Effector memory CD4-positive, alpha-beta T cell (primary cell): ENCODE results near the gene TRPV2.

Experiments used
- DNase-seq, 3 donors: peaks; one replicate each; pipeline ENCODE4 v3.0.0-alpha.2; 2020
- H3K27ac ChIP-seq: 2 replicates; pipeline ENCODE4 v1.7.0; 2013; ENCODE audit warnings: mild to moderate bottlenecking, low read length, moderate library complexity; ENCODE audit not compliant: insufficient read depth, poor library complexity, severe bottlenecking
- H3K27me3 ChIP-seq: replicated peaks from 2 replicates; pipeline ENCODE4 v1.7.0; 2013; ENCODE audit warnings: mild to moderate bottlenecking, low read length; ENCODE audit not compliant: insufficient read depth, control insufficient read depth, poor library complexity, severe bottlenecking
- H3K36me3 ChIP-seq: 2 replicates; pipeline ENCODE4 v1.7.0; 2013; ENCODE audit warnings: mild to moderate bottlenecking, low read length, moderate library complexity; ENCODE audit not compliant: control insufficient read depth, insufficient read depth
- H3K4me1 ChIP-seq: 2 replicates; pipeline ENCODE4 v1.7.0; 2013; ENCODE audit warnings: low read length, mild to moderate bottlenecking; ENCODE audit not compliant: control insufficient read depth, insufficient read depth, poor library complexity, severe bottlenecking
- H3K4me3 ChIP-seq: 2 replicates; pipeline ENCODE4 v1.7.0; 2013; ENCODE audit warnings: low read length, low read depth, mild to moderate bottlenecking; ENCODE audit not compliant: insufficient read depth, poor library complexity, severe bottlenecking
- H3K9me3 ChIP-seq: 2 replicates; pipeline ENCODE4 v1.7.0; 2013; ENCODE audit warnings: mild to moderate bottlenecking, low read length, moderate library complexity; ENCODE audit not compliant: control insufficient read depth

TRPV2 gene

DNA sequence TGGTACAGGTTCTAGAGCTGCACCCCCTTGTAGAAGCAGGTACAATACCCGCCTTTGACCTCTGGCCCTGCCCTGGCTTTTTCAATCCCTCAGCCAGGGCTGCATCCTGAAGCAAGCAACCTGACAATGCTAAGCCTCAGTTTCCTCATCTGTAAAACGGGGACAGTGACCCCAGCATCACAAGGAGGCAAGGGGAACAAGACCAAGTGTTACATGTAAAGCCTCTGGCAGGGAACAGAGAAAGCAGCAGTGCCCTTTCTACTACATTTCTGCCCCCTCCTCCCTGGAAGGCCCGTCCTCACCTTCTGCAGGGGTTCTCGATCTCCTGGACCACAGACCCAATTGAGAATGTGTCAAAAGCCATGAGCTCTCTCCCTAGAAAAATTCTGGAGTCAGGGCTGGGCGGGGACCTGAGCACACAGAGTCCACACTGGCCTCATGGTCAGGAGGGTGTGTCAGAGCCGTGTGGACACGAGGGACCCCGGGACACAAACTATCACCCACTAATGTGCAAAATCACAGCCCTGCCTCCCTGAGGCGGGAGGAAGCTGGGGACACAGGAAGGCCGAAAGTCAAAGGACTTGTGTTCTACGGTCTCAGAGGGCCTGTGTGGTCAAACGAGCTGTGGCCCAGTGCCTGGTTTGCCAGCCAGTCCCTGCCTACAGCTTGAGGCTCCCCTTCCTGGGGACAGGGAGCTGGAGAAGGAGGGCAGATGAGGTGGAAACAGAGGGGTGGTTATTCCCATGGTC lies 49.1 kb downstream of the TRPV2 start:
- Histone ChIP-seq H3K27me3 (no peaks in the 10 kb centered on the region), H3K27ac (no peak overlapping the region), H3K4me3 (no peak overlapping the region), H3K9me3 (no peaks in the 10 kb centered on the region), H3K4me1 (no peaks in the 10 kb centered on the region), H3K36me3 (no peaks in the 10 kb centered on the region)
- no peak for DNase-seq

DNA sequence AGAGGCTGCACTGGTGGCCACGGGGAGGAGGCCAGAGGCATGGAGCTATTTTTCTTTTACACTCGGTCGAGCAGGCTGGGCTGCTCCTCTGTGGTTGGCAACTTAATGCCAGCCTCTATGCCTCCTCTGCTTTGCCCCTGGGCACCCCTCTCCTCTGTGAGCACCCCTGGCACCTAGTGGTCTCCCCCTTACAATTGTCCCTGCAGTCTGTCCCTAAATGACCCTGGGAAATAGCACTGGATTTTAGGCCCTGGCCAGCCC lies 49.6 kb downstream of the TRPV2 start:
- DNase-seq, result no peak
- Histone ChIP-seq H3K27me3 (no peaks in the 10 kb centered on the region), H3K36me3 (no peaks in the 10 kb centered on the region), H3K9me3 (no peaks in the 10 kb centered on the region), H3K4me1 (no peaks in the 10 kb centered on the region), H3K27ac (no peak overlapping the region), H3K4me3 (no peak overlapping the region)

DNA sequence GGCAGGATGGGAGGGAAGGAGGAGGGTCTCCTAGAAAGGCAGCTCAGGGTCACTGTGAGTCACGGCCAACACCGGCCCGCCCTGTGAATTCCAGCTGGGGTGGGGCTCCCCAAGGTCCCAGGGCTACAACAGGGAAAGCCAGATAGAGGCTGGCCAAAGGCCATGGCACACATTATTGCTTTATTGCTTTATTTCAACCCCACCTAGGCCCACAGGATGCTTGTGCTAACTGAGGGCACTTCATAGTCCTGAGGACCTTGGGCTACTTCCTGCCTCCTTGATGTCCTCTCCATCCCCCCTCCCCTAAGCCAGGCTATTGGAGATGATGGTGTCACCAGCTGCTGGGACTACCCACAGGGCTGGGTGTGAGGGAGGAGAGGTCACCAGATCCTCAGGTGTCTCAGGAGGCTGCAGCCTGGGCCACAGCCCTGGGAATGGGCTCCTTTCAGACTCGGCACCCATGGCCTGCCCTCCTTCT lies 50.5 kb downstream of the TRPV2 start:
- no peaks in the 10 kb centered on the region for H3K9me3 ChIP-seq
- no peak overlapping the region for H3K4me3 ChIP-seq
- H3K4me1 ChIP-seq, result no peaks in the 10 kb centered on the region
- no peak overlapping the region for H3K27ac ChIP-seq
- H3K36me3 ChIP-seq, result no peaks in the 10 kb centered on the region
- no peak for DNase-seq
- no peaks in the 10 kb centered on the region for H3K27me3 ChIP-seq

DNA sequence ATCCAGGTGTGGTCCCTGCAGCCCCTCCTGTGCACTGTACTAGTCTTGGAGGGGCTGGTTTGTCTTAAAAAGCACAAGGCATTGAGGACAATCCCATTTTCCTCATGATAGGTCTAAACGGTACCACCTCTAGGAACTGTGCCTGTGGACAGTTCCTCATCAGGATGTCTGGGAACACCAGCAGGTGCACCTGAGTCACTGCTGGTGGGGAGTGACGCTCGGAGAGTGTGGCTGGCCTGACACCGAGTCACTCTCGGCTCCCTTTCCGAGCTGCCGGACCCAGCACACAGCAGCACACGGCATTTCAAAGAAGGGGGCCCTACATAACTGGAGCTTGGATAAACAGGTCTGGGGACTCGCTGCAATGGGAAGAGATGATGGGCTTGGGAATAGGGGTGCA lies 51.0 kb downstream of the TRPV2 start:
- no peak overlapping the region for H3K27ac ChIP-seq
- DNase-seq, result no peak
- H3K27me3 ChIP-seq, result no peaks in the 10 kb centered on the region
- H3K4me3 ChIP-seq, result no peak overlapping the region
- H3K36me3 ChIP-seq, result no peaks in the 10 kb centered on the region
- H3K4me1 ChIP-seq, result no peaks in the 10 kb centered on the region
- no peaks in the 10 kb centered on the region for H3K9me3 ChIP-seq

DNA sequence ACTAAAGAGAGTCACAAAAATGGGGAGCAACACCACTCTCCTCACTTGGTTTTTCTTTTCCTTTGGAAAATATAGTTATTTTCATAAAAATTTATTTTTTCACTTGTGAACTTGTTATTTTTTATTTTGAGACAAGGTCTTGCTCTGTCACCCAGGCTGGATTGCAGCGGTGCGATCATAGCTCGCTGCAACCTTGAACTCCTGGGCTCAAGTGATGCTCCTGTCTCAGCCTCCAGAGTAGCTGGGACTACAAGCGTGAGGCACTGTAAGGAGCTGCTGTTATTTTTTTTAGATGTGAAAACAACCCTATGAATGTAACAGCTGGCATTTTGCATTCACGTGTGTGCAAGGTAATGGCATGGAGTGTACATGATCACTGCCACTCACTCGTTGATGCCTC lies 51.7 kb downstream of the TRPV2 start:
- Histone ChIP-seq H3K9me3 (no peaks in the 10 kb centered on the region), H3K4me3 (no peak overlapping the region), H3K27me3 (no peaks in the 10 kb centered on the region), H3K4me1 (no peaks in the 10 kb centered on the region), H3K27ac (no peak overlapping the region), H3K36me3 (no peaks in the 10 kb centered on the region)
- DNase-seq, result no peak

DNA sequence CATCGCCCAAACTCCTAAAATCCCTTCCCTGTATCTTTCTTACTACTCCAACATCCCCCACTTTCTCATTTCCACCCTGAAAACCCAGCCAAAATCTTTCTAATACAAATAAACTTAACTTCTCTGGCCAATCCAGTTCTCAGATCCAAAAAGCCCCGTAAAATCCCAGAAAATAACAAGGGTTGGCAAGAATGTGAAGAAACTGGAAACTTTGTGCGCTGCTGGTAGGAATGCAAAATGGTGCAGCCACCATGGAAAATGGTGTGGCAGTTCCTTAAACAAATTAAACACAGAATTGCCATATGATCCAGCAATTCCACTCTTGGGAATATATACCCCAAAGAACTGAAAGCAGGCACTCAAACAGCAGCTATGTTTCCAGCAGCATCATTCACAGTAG lies 52.5 kb downstream of the TRPV2 start:
- no peaks in the 10 kb centered on the region for H3K36me3 ChIP-seq

DNA sequence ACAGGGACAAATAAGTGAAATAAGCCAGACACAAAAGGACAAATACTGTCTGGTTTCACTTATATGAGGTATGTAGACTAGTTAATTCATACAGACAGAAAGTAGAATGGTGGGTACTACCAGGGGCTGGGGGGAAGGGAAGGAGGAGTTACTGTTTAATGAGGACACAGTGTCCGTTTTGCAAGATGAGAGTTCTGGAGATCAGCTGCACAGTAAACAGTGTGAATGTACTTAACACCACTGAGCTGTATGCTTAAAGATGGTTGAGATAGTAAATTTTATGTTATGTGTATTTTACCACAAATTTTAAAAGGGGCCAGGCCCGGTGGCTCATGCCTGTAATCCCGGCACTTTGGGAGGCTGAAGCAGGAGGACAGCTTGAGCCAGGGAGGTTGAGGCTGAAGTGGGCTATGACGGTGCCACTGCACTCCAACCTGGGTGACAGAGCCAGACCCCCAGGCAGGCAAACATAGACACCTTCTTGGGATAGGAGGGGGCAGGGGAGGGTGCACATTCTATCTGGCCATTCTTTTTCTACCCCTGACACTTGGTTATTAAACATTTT lies 53.1 kb downstream of the TRPV2 start:
- H3K4me3 ChIP-seq, result no peak overlapping the region
- no peaks in the 10 kb centered on the region for H3K27me3 ChIP-seq
- no peaks in the 10 kb centered on the region for H3K4me1 ChIP-seq
- no peak overlapping the region for H3K27ac ChIP-seq
- no peak for DNase-seq
- no peaks in the 10 kb centered on the region for H3K36me3 ChIP-seq
- no peaks in the 10 kb centered on the region for H3K9me3 ChIP-seq

More for the DNA sequence above, 52.5 kb downstream of the TRPV2 start:
- no peak for DNase-seq
- H3K27me3 ChIP-seq, result no peaks in the 10 kb centered on the region
- no peak overlapping the region for H3K4me3 ChIP-seq
- H3K4me1 ChIP-seq, result no peaks in the 10 kb centered on the region
- no peaks in the 10 kb centered on the region for H3K9me3 ChIP-seq
- no peak overlapping the region for H3K27ac ChIP-seq

DNA sequence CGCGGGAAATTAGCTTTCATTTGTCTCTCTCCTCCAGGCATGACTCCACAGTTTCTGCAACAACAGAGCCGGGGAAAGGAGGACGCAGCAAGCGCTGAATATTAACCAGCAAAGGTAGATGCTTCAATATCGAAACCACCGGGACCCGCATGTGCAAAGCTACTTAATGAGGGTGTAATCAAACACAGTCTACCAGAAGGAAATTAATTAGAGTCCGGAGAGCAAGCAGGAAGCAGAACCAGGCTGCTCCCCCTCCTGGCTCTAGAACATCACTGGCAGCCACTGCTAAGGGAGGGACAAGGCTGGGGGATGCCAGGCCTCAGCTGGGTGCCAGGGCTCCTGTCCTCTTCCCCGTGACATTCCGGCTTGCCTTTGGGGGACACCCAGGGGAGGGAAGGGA lies 54.9 kb downstream of the TRPV2 start:
- Histone ChIP-seq H3K27ac (no peak overlapping the region), H3K9me3 (no peaks in the 10 kb centered on the region), H3K36me3 (no peaks in the 10 kb centered on the region), H3K4me1 (no peaks in the 10 kb centered on the region), H3K27me3 (no peaks in the 10 kb centered on the region), H3K4me3 (no peak overlapping the region)
- no peak for DNase-seq

DNA sequence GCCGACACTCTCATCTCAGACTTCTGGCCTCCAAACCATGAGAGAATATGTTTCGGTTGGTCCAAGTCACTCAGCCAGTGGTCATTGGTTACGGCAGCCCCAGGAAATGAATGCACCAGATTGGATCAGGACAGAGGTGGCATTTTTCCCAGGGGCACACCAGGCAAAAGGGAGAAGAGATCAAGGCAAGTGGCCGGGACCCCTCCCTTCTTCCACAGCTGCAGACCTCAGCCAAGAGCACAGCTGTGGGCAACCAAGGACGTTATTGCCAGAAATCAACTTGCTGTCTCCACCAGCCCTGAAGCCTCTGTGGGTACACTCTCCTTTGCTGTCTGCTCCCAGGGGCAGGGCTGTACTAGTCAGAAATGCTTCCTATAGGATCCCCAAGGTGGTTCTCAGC lies 55.9 kb downstream of the TRPV2 start:
- no peak for DNase-seq
- Histone ChIP-seq H3K27me3 (no peaks in the 10 kb centered on the region), H3K4me1 (no peaks in the 10 kb centered on the region), H3K36me3 (no peaks in the 10 kb centered on the region), H3K4me3 (no peak overlapping the region), H3K9me3 (no peaks in the 10 kb centered on the region), H3K27ac (no peak overlapping the region)

DNA sequence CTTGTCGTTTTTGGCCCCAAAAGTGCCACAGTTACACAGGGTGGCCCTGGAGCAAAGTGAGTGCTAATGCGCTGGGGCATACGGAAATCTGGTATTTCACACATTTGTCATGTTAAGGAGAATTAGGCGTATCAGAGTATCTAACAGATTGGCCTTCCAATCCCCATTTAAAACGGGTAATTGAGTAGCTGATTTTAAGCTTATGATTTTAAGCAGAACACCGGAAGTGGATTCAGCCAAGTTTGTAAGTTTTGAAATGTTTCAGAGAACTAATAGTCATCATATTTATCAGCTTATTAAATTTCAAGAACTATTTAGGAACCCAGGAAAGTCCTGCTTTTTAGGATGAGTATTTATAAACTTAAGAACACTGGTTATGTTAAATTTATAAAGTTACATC lies 57.2 kb downstream of the TRPV2 start:
- Histone ChIP-seq H3K27me3 (no peaks in the 10 kb centered on the region), H3K27ac (no peak overlapping the region), H3K4me1 (no peaks in the 10 kb centered on the region), H3K4me3 (no peak overlapping the region), H3K9me3 (no peaks in the 10 kb centered on the region), H3K36me3 (no peaks in the 10 kb centered on the region)
- DNase-seq, result no peak
